Astrocyte (in vitro differentiated cells and primary cell): ENCODE data around the gene NRROS.

Experiments
- CTCF ChIP-seq: IDR thresholded peaks from 2 replicates; pipeline ENCODE4 v1.5.1; 2011; ENCODE audit warnings: low read depth, mild to moderate bottlenecking, inconsistent platforms, low read length, moderate library complexity; ENCODE audit not compliant: insufficient read depth
- EZH2 ChIP-seq: IDR thresholded peaks from 2 replicates; pipeline ENCODE4 v1.6.1; 2012; ENCODE audit warnings: mild to moderate bottlenecking, low read length, inconsistent platforms; ENCODE audit not compliant: insufficient read depth

DNA sequence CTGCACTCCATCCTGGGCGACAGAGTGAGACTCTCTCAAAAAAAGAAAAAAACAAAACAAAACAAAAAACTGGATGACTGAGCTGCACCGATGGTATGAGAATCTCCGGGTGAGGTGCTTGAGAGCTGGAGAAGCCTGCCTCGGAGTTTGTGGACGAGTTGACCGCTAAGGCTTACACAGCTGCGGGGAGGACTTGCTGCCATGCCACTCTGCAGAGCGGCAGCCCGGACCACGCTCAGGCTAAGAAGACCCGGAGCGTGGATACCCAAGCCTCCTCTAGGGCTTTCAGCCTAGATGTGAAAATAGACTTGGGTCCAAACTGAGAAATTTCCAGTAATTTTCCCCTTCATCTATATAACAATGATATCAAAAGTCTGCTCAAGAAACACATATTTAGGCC lies 16.0 kb downstream of the NRROS start:
- TF ChIP-seq CTCF (no peak), EZH2 (no peak)
